Activated CD8-positive, alpha-beta memory T cell treated with anti-CD3 and anti-CD28 coated beads, Interleukin-2, amount 50 U/mL, for 48 hours (primary cell): Measurements from ENCODE around the gene C6orf132.

ENCODE experiments used
- DNase-seq: peaks from one replicate; pipeline ENCODE4 v3.0.0-alpha.2; 2020

Gene C6orf132

DNA sequence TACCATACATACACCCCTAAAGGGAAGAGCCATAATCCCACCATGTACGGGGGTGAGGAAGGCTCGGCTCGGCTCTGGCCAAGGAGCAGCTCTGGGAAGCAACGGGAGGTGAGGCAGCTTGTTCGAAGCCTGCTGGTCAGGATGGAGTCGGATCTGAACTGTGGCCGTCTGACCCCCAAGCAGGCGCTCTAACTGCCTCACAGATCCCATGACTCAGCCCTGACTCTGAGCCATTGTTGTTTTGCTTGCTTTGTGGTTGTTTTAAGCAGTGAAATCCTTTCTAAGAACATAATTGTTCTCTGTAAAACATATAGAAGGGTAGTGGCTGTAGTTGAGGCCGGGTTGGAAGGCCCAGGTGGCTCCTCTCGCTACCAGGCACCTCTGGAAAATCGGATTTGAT is 10.9 kb downstream of the C6orf132 start:
- DNase-seq, result no peak

DNA sequence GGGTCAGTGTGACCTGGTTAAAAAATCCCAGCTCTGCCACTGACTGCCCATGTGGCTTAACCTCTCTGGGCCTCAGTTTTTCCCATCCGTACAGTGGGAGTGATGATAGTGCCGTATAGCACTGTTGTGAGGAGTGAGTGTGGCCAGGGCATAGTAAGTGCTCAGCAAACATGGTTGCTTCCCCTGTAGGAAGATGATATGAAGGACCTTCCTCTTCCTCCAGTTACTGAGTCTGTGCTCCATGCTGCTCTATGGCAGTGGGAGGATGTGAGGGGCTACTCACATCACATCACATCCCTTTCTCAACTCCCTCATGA is 13.1 kb downstream of the C6orf132 start:
- DNase-seq, result no peak

DNA sequence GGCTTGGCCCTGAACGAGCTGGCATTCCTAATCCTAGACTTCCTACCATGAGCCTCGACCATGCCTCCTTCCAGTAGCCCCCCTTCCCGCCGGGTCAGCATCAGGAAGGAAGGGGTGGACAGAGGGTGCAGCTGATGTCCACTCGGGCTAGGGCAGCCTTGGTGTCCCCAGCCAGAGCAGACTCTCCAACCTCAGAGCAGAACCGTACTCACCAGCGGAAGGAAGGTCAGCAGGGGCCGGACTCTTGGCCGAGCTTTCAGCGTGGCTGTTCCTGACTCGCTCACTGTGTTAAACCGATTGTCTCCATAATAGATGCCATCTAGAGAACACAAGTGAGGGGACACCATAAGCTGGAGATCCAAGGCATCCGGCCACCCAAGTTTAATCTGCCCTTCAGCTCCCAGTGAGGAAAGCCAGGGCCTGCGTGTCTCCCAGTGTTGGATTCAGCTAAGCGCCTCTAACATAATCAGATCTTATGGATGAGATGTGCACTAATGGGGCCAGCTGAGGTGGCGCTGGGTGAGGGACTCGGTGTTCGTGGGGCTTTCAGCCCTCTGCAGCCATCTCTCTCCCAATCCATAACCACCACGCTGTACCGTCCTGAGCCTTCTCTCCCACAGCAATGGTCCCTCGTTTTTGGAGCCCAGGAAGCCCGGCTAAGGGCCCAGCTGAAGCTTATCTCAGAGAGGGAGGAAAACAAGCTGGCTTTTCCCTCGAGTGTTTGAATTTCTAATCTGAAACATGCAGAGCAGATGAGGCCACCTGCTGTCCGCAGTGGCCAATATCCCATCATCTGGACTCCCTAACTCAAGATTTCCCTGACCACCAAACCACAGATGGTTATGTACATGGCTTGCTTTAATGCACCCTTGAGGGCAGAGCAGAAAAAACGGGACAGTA is 13.7 kb downstream of the C6orf132 start:
- DNase-seq, result no peak

DNA sequence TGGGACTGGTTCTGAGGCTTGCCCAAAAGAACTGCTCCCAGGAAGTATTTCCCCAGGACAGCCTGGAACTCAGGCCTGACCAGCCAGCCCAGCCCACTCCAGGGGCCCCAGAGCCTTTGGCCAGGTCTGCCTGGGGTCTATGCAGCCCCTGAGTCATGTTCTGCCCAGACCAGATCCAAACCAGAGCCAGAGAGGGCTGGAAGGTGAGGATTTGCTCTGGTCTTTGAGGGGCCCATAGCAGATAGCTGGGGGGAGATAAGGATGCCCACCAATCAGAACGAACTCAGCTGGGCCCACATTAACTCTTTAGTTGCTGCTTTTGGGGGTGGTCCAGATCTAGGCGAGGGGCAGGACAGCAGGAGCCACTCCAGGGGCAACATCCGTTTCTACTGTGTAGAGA is 16.8 kb downstream of the C6orf132 start:
- DNase-seq, result no peak

DNA sequence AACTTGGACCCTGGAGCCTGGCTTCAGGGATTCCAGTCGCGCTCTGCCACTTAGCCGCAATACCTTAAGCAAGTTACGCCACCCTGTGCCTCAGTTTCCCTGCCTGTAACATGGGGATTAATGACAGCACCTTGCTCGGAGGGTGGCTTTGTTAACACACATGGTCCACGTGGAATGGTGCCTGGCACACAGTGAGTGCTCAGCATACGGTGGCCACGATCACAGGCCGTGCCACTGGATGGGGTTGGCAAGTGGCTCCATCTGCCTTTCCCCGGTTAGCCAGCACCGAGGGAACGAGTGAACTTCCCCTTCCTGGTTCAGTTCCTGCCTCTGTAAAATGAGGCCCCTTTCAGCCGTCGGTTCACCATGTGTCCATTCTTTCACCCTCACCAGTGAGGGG is 17.2 kb downstream of the C6orf132 start:
- no peak for DNase-seq

DNA sequence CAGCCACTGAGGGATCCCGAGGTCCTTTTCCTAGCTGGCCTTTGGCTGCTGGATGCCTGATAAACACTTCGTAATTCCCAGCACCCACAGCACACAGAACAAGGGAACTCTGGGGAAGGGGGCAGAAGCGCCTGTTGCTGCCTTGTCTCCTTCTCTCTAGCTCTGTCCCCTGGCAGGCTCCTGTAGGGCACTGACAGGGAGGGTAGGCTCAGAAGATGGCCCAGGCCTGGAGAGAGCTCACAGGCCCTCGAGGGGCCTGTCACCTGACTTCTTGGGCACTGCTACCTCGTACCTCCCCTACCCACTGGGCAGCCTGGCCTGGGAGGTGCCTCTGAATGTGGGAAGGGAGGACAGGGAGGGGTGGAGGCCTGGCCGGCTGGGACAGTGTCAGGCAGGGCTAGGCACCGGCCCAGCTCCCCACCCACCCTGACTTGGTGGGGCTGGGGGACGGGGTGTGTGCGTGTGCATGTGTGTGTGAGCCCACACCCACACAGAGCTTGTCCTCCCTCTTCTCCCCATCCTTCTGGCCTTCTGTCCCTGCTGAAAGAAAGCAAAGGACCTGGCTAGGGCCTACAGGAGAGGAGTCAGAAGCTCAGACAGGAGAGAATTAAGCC is 18.1 kb downstream of the C6orf132 start:
- DNase-seq, result no peak

DNA sequence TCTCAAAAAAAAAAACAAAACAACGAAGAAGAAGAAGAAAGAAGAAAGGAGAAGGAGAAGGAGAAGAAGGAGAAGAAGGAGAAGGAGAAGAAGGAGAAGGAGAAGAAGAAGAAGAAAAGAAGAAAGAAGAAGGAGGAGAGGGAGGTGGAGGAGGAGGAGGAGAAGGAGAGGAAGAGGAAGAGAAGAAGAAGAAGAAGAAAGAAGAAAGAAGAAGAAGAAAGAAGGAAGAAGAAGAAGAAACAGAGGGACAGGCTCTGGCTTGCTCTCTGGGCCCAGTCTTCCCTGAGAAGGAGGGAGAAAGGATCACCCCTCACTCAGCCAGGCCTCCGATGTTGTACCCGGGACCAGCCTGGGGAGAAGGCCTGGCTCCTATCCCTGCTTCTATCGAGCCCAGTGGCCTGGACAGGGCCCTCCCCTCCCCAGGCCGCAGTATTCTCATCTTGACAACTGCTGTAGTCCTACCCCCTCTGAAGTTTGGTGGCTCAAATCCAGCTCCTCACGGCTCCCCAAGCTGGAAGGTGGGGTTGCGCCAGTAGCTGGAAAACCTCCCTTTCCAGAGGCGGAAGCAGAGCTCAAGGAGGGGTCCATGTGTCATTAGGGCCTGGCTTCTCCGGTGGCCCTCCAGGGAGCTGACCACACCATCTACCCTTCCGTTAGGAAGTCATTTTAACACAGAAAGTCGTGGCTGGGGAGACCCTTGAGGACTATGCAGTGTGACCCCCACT is 18.9 kb downstream of the C6orf132 start:
- DNase-seq, result no peak

DNA sequence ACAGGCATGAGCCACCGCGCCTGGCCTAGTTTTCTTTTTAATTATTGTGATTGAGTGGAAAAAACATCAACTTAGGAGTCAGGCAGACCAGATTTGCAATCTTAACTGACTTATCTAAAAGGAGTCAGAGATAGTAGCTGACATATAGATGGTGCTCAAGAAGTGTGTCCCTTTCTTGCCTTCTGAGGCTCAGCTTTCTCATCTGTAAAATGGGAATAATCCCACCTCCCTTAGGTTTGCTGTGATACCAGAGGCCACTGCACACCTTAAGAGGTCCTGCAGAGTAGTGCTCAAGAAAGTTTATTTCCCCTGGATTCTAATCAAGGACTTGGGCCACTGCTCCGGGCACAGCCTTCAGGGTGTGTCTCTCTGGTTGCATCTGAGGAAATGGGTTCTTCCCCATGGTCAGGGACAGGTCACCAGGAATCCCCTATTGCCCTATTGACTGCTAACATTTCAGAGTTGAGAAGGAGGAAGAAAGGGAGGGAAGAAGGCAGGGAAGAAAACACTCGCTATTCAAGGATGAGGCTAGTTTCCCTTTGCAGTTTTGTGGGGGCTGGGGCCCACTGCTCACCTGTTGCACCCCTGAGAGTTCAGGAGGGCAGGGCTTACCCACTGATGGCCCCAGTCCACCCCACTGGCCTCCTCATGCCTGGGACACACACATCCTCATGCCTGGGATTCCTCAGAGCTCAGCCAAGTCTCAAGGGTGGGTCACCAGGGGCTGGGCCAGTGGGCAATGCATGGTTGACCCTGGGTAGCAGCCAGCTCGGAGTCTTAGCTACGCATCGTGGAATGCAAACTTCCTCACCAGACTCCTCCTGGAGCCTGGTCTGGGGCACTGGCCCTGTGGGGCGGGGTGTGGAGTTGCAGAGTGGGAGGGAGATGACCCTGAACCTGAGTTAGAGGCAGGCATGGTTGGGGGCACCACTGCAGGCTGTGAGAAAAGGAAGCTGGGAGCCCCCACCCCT is 21.2 kb downstream of the C6orf132 start:
- no peak for DNase-seq

DNA sequence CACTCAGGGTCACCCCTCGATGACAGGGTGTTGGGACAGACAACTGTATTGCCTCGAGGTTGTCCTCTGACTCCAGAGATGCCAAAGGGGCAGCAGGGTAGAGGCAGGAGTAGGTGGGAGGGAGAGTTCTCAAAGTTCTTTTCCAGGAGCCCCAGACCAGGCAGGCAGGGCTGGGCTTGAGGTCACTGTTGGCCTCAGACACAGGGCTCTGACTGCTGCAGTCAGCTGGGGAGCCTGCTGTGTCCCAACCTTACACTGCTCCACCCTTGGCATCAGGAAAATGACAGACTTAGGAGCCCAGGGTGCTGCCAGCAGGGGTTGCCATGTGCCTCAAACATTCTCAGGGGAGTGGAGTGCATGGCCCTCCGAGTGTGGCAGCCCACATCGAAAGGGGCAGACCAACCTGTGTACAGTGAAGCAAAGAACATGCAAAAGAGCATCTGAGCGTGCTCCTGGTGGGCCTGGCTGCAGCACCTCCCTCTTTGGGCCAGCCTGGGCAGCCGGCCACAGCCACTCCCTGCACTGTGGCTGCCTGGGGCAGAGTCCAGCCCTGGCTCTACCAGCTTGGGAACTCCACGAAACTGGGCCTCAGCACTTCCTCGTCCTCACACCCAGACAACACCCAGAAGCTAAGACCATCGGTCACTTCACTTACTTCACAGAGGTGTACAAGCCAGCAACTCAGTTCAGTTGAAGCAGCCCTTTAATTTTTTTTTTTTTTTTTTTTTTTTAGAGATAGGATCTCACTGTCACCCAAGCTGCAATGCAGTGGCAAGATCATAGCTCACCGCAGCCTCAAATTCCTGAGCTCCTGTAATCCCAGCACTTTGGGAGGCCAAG is 24.0 kb downstream of the C6orf132 start:
- DNase-seq, result no peak

DNA sequence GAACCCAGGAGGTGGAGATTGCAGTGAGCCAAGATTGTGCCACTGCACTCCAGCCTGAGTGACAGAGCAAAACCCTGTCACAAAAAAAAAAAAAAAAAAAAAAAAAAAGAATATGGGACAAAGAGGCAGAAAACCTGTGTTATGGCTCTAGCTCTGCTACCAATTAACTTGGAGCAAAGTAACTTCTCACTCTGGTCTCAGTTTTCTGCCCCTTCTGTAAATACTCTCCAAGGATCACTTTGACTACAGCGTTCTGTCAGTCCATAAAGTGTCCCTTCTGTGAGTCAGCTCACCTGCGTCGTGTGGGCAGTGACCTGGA is 24.6 kb downstream of the C6orf132 start:
- DNase-seq, result no peak

DNA sequence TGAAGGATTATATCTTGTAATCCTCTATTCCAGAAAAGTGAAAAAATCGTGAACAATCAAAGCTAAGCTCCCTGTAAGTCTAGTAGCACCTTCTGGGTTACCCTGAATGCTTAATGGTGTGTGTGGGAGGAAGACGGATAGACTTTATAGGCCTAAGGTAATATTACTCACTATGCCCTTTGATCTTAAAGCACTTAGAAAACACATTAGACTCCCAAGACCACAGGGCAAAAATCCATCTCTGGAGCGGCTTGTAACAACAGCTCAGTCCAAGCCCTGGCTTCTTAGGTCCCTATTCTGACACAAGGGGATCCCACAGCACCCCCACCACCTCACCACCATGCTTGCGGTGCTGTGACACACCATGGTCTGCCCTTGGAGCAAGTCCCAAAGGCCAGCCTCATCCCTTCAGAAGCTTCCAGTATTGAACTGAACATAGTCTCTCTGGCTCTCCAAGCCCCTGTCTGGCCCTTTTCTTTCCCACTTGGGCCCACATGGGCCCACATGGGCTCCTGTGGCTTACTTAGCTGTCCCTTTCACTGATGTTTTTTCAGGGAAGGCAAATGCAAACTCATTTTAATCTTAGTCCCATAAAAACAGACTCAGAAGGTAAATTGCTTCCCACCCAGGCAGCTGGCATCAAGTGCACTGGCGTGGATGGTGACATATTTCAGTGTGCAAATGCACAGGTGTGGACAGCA is 28.3 kb downstream of the C6orf132 start:
- DNase-seq, result no peak

DNA sequence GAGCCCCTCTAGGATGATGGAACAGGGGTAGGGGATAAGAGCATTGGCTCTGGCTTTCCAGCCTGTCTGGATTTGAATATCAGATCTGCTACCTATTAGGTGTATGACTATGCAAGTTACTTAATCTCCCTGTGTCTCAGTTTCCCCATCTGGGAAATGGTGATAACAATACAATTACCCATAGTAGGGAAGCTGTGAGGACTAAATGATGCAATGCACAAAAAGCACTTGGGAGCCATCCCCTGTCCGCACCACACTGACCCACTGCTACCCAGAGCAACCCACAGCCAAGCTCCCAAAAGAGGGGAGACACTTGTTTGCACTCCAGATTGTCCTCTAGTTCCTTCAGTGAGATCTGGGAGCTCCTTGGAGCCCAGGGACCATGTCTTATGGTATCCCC is 30.1 kb downstream of the C6orf132 start:
- DNase-seq, result no peak

DNA sequence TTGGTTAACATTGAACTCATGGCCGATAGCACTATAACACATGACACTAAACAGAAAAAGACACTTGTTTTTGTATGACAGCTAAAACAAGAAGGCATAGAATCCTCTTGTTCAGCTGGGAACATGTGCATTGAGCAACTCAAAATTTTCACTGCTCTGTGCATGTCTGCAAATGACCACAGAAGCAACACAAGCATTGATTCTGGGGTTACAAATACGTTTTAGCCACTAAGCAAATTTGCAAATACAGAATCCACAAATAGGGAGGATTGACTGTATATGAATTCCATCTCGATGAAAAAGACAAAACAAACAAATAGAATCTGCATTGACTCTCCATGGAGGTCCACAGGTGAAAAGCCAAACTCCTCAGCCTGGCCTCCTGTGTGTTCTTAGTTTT is 31.7 kb downstream of the C6orf132 start:
- no peak for DNase-seq

DNA sequence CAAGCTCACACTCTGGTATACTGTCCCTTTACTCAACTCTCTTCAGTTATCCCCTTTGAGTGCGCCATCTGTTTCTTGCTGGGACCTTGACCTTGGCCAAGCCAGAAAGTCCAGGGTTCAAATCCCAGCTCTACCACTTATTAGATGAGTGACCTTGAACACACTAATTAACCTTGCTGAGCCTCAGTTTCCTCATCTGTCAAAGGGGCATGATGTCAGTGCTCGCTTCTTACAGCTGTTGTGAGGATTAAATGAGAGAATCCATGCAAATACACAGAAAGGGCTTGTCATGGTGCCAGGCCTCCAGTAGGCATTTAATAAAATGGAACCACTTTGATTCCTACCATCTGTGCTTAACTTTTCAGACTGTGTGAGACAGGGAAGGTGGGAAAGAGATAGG is 34.3 kb downstream of the C6orf132 start:
- no peak for DNase-seq

DNA sequence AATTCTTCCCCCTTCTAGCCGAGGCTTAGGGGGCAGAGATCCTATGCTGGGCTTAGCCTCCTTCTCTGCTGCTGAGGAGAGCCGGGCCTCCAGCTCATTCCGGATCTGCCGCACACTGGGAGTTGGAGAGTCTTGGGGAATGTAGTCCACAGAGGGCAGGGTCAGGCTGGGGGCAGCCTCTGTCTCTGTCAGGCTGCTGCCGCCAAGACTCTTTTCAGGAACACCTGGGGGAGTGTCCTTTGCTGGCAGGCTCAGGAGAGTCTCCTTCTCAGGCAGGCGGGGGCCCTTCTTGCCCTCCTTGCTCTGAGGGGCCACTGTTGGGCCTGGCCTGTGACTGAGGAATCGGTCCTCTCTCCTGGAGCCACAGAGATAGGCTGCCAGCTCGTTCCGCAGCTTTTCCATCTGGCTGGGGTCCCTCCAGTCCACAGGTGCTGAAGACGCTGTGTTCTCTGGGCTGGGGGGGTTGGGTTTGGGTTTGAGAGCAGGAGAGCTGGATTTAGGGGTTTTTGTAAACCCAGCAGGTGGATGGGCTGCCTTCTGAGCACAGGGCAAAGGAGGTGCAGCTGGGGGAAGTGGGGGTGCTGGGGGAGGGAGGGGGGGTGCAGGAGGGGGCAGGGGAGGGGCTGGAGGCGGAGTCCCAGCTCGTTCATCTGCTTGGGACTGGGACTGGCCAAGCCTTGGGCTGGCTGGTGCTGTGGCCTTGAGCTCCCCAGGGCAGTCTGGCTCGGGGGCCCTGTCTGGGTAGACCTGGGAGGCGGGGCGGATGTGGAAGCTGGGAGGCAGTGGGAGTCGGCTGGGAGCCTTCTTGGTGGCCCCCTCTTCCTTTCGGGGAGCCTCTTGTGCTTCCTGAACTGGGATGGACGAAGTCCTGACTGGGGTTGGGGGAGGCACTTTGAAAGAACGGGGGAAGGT is 36.1 kb downstream of the C6orf132 start:
- DNase-seq, result no peak

DNA sequence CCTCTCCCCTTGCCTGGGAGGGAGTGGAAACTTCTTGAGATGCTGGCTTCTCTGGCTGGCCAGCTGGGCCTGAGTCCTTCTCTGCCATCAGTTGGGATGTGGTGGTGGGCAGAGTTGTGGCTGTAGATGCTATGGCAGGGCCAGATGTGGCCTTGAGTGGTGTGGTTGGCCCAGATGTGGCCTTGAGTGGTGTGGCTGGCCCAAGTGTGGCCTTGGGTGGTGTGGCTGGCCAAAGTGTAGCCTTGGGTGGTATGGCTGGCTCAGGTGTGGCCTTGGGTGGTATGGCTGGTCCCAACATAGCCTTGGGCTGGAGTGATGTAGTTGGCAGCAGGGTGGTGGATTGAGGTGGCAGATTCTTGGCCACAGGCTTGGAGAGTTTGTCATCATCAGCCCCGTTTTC is 36.7 kb downstream of the C6orf132 start:
- no peak for DNase-seq

DNA sequence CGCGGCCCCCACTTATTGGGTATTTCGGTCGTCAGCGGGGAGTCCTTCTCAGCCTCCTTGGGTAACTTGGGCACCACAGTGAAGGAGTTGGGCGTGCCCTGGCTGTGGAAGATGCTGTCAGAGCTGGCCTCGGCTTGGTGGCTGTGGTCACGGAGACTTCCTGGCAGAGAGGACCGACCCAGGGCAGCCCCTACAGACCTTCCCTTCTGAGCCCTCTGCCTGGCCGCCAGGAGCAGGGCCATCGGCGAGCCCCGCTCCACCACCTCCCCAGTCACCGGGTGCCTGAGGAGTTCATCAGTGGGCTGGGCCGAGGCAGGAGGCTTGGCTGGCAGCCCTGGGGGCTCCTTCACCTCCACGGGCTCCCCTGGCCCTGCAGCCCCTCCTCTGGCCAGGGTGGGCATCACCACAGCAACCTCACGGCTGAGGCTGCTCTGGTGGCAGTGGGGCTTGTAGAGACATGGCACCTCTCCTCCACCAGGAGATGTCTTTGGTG is 37.2 kb downstream of the C6orf132 start:
- DNase-seq, result no peak

DNA sequence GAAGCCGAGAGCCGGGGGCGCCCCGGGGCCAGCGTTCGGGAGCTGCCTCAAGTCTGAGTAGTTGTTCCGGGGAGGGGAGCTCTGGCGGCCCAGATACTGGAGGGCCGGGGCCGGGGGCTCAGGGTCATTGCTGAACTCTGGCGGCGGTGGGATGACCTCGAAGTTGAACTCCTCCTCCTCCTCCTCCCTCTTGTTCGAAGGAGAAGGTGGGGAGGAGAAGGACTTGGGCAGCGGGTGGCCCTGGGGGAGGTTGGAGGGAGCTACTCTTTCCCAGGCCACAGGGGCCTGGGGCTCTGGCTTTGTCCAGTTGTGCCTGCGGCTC is 37.7 kb downstream of the C6orf132 start:
- no peak for DNase-seq

DNA sequence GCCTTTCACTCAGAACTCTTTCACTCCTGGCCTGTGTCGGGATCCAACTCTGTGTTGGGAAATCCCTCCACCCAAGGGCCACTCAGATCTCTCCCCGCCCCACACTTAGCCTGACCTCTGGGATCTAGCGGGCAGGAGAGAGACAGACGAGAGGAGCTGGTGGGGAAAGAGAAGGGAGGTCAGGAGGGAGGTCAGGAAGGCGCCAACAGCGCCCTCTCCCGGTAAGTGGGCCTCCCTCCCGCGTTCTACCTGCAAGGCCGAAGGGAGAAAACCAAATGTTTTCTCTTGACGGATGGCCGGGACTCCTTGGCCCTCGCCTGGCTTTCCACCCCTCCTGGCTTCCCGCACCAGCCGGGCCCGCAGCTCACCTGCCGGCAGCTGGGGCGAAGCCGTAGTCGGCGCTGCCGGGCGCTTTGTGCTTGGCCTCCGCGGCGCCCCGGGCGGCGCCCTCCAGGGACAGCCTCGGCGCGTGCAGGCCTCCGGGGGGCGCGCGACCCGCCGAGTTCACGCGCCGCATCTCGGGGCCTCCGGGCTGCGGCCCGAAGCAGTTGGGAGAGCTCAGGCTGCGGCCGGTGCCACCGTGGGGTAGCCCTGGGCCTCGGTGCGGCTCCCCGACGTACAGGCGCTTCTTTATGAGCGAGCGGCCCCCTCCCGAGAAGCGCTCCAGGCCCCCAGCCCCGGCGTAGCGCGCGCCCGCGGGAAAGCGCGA is 38.2 kb downstream of the C6orf132 start:
- DNase-seq, result peak; percentile 91

DNA sequence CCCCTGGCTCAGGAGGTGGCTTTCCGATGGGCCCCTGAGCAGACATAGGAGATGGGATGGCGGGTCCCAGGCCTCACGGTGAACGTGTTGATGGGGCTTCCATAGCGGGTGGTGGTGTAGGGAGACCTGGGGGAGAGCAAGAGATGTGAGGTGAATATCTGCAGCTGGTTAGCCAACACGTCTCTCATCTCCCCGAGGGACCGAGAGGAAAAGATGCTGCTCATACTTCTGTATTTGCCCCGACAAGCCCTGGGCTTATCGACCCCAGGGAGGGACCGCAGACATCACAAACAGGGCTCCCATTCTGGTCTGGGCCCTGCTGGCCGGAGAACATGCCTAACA is 38.7 kb downstream of the C6orf132 start:
- no peak for DNase-seq
